ENCODE data around the gene WNK3. TPM values are rescaled to one million over a fixed set of nuclear protein-coding genes. Genes with fewer than 3 reads are reported as not detected.

WNK3 gene
- total and polyA plus RNA-seq, 4 donors: 1.7 to 11.9 (median 7.5) TPM

DNA sequence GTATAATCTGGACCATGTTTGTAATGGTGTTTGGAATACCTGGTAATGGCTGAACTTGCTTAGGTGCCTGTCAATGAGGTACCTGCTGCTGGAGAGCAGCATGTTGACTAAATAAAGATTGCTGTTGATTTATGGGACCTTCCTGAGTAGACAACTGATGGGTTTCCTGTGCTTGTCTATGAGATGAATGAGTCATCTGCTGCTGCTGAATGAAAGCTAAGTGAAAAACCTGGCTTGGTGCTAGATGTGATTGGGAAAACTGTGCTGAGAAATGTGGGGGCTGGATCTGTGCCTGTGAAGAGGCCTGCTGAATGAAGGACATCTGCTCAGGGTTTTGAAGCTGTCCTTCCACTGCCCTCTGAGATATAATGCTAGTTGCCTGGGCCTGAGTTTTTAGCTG lies 69.6 kb downstream of the WNK3 start:
- H3K4me3 ChIP-seq (ENCODE audit: low read depth in 1 of 3, low read length in 3 of 3): no peak overlapping the region
- H3K27me3 ChIP-seq (ENCODE audit: control insufficient read depth in 4 of 4, insufficient read depth in 4 of 4, low read length in 3 of 4): no peaks in the 10 kb centered on the region
- TF ChIP-seq EGR1 (IDR thresholded peaks at IDR 0.05; ENCODE audit: low read depth in 2 of 2): no peak
- TF ChIP-seq, protein P1, sequence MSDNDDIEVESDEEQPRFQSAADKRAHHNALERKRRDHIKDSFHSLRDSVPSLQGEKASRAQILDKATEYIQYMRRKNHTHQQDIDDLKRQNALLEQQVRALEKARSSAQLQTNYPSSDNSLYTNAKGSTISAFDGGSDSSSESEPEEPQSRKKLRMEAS (IDR thresholded peaks at IDR 0.05): no peak
- TF ChIP-seq JUND (IDR thresholded peaks at IDR 0.05): no peak
- TF ChIP-seq, protein P2, sequence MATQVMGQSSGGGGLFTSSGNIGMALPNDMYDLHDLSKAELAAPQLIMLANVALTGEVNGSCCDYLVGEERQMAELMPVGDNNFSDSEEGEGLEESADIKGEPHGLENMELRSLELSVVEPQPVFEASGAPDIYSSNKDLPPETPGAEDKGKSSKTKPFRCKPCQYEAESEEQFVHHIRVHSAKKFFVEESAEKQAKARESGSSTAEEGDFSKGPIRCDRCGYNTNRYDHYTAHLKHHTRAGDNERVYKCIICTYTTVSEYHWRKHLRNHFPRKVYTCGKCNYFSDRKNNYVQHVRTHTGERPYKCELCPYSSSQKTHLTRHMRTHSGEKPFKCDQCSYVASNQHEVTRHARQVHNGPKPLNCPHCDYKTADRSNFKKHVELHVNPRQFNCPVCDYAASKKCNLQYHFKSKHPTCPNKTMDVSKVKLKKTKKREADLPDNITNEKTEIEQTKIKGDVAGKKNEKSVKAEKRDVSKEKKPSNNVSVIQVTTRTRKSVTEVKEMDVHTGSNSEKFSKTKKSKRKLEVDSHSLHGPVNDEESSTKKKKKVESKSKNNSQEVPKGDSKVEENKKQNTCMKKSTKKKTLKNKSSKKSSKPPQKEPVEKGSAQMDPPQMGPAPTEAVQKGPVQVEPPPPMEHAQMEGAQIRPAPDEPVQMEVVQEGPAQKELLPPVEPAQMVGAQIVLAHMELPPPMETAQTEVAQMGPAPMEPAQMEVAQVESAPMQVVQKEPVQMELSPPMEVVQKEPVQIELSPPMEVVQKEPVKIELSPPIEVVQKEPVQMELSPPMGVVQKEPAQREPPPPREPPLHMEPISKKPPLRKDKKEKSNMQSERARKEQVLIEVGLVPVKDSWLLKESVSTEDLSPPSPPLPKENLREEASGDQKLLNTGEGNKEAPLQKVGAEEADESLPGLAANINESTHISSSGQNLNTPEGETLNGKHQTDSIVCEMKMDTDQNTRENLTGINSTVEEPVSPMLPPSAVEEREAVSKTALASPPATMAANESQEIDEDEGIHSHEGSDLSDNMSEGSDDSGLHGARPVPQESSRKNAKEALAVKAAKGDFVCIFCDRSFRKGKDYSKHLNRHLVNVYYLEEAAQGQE (IDR thresholded peaks at IDR 0.05): no peak
- TF ChIP-seq TAF1 (conservative IDR thresholded peaks at IDR 0.05): no peak
- TF ChIP-seq, protein P3, sequence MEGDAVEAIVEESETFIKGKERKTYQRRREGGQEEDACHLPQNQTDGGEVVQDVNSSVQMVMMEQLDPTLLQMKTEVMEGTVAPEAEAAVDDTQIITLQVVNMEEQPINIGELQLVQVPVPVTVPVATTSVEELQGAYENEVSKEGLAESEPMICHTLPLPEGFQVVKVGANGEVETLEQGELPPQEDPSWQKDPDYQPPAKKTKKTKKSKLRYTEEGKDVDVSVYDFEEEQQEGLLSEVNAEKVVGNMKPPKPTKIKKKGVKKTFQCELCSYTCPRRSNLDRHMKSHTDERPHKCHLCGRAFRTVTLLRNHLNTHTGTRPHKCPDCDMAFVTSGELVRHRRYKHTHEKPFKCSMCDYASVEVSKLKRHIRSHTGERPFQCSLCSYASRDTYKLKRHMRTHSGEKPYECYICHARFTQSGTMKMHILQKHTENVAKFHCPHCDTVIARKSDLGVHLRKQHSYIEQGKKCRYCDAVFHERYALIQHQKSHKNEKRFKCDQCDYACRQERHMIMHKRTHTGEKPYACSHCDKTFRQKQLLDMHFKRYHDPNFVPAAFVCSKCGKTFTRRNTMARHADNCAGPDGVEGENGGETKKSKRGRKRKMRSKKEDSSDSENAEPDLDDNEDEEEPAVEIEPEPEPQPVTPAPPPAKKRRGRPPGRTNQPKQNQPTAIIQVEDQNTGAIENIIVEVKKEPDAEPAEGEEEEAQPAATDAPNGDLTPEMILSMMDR (IDR thresholded peaks at IDR 0.05; ENCODE audit: low read depth, low read length, missing input control): no peak
- no peak for TF ChIP-seq YY1 (IDR thresholded peaks at IDR 0.05)
- TF ChIP-seq NR2F2 (IDR thresholded peaks at IDR 0.05): no peak
- no peak overlapping the region for H3K9ac ChIP-seq (ENCODE audit: low read depth in 1 of 2, low read length in 2 of 2)
- DNase-seq (ENCODE audit: low spot score): no peak
- no peak overlapping the region for H3K27ac ChIP-seq (ENCODE audit: low read depth in 1 of 2, low read length in 2 of 2)
- H3K36me3 ChIP-seq (ENCODE audit: control insufficient read depth in 4 of 4, insufficient read depth in 3 of 4, low read depth in 1 of 4, low read length in 3 of 4): peaks cover 0 to 5% (median 0%) of the 10 kb centered on the region in 4 donors
- H3K9me3 ChIP-seq (ENCODE audit: control insufficient read depth in 4 of 4, low read length in 3 of 4): no peaks in the 10 kb centered on the region
- H3K4me1 ChIP-seq (ENCODE audit: control insufficient read depth in 4 of 4, insufficient read depth in 4 of 4, low read length in 3 of 4): peaks cover 2 to 11% (median 8%) of the 10 kb centered on the region in 4 donors

DNA sequence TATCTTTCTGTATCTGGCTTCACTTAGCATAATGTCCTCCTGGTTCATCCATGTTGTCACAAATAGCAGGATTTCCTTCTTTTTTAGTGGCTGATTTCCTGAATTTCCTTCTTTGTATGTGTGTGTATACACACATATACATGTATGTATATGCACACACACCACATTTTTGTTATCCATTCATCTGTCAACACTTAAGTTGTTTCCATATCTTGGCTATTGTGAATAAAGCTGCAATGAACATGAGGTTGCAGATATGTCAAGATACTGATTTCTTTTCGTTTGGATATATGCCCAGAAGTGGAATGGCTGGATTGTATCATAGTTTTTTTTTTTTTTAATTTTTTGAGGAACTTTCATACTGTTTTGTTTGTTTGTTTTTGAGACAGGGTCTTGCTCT lies 76.2 kb downstream of the WNK3 start:
- Histone ChIP-seq H3K36me3 (ENCODE audit: control insufficient read depth in 4 of 4, insufficient read depth in 3 of 4, low read depth in 1 of 4, low read length in 3 of 4) (no peaks in the 10 kb centered on the region), H3K9ac (ENCODE audit: low read depth in 1 of 2, low read length in 2 of 2) (no peak overlapping the region), H3K9me3 (ENCODE audit: control insufficient read depth in 4 of 4, low read length in 3 of 4) (no peaks in the 10 kb centered on the region), H3K4me3 (ENCODE audit: low read depth in 1 of 3, low read length in 3 of 3) (no peak overlapping the region), H3K4me1 (ENCODE audit: control insufficient read depth in 4 of 4, insufficient read depth in 4 of 4, low read length in 3 of 4) (no peaks in the 10 kb centered on the region), H3K27ac (ENCODE audit: low read depth in 1 of 2, low read length in 2 of 2) (no peak overlapping the region), H3K27me3 (ENCODE audit: control insufficient read depth in 4 of 4, insufficient read depth in 4 of 4, low read length in 3 of 4) (no peaks in the 10 kb centered on the region)
- WGBS: 59% methylated on average over 1 of the region's 1 CpG
- TF ChIP-seq HNF4A (conservative IDR thresholded peaks at IDR 0.05): no peak
- TF ChIP-seq NR2F2 (IDR thresholded peaks at IDR 0.05): no peak
- TF ChIP-seq, protein P2 (IDR thresholded peaks at IDR 0.05): no peak
- TF ChIP-seq, protein P4, sequence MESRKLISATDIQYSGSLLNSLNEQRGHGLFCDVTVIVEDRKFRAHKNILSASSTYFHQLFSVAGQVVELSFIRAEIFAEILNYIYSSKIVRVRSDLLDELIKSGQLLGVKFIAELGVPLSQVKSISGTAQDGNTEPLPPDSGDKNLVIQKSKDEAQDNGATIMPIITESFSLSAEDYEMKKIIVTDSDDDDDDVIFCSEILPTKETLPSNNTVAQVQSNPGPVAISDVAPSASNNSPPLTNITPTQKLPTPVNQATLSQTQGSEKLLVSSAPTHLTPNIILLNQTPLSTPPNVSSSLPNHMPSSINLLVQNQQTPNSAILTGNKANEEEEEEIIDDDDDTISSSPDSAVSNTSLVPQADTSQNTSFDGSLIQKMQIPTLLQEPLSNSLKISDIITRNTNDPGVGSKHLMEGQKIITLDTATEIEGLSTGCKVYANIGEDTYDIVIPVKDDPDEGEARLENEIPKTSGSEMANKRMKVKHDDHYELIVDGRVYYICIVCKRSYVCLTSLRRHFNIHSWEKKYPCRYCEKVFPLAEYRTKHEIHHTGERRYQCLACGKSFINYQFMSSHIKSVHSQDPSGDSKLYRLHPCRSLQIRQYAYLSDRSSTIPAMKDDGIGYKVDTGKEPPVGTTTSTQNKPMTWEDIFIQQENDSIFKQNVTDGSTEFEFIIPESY (IDR thresholded peaks at IDR 0.05): no peak
- TF ChIP-seq GABPA (IDR thresholded peaks at IDR 0.05 in 1 of 2, conservative IDR thresholded peaks at IDR 0.05 in 1 of 2): no peak
- TF ChIP-seq EGR1 (IDR thresholded peaks at IDR 0.05; ENCODE audit: low read depth in 2 of 2): no peak
- no peak for TF ChIP-seq YY1 (IDR thresholded peaks at IDR 0.05)
- TF ChIP-seq SP1 (IDR thresholded peaks at IDR 0.05): no peak
- TF ChIP-seq RXRA (IDR thresholded peaks at IDR 0.05): no peak
- no peak for TF ChIP-seq TAF1 (conservative IDR thresholded peaks at IDR 0.05)
- TF ChIP-seq, protein P5, sequence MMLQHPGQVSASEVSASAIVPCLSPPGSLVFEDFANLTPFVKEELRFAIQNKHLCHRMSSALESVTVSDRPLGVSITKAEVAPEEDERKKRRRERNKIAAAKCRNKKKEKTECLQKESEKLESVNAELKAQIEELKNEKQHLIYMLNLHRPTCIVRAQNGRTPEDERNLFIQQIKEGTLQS (IDR thresholded peaks at IDR 0.05): no peak
- no peak for DNase-seq (ENCODE audit: low spot score)
